Activated CD4-positive, CD25-positive, alpha-beta regulatory T cell (primary cell): ENCODE data around the gene CYSLTR2.
"Not testable (repeated sequence)": the region's sequence is repeated elsewhere in the genome, so short reads cannot be mapped to it uniquely, and the experiment has no call there.

Experiments used
- DNase-seq, 4 experiments: peaks; one replicate each; lab custom pipeline; 2025; lab: John Stamatoyannopoulos, UW

Gene CYSLTR2

DNA sequence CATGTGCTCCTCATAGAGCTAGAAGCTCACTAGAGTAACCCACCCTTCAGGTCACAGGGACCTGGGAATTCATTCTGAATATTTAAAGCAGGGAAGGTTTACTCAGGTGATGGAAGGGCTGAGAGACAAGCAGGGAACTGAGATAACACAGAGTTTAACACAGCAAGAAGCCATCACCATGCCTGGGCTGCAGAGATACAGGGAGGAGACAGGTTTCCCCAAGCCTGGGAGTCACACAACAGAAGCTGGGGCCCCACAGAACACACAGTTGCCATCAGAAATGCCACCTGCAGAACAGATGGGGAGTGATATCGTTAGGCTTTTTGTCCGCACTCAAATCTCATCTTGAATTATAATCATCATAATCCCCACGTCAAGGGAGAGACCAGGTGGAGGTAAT lies 7.9 kb upstream of the CYSLTR2 start:
- DNase-seq = no peak

DNA sequence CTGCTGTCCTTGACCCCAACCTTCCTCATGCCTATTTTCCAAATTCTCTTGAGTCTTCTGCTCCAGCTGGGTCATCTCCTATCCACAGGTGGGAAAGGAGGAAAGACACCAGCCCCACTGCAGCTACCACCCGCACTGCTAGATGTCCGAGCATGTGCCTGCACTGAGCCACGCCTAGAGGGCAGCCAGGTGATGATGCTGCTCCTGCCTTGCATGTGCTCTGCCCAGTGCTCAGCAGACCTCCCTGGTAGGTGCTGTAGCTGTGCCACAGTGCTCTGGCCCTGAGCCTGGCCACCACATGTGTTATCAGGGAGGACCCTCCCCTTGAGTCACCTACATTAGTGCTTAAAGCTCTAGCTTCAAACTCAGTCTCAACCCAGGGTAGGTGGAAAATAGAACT lies 6.9 kb upstream of the CYSLTR2 start:
- no peak for DNase-seq

DNA sequence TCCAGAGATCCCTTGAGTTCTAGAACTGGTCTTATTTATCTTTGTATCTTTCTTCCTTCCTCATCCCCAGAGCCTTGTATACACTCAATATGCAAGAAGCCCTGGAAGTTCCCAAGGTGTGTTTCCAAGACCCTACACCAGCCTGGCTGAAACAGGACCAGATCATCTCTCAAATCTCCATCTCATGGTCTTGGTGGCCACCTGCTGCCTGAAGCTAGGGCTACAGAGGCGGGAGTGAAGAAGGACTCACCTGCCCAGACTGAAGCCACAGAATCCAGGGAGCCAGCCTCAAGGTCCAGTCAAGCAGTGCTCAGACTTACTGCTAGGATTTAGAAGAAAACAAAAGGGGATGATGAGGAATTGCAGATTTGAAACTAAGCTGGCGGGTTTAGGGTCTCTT lies 6.1 kb upstream of the CYSLTR2 start:
- no peak for DNase-seq

DNA sequence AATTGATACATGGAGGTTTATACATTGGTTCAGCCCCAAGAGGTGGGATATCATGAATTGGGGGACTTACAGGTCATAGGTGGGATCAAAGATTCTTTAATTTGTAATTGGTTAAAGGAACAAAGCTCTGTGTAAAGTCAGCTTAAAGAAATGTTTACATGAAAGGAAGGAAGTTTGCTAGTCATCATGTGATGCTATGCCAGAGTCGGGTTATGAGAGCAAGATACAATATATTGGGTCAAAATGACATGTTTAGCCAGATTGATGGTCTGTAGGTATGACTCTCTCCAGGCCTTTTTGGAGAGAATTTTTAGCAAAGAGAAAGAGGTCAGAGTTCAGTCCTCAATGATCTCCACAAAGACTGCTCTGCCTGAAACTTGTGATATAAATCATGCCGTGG lies 5.3 kb upstream of the CYSLTR2 start:
- DNase-seq = no peak

DNA sequence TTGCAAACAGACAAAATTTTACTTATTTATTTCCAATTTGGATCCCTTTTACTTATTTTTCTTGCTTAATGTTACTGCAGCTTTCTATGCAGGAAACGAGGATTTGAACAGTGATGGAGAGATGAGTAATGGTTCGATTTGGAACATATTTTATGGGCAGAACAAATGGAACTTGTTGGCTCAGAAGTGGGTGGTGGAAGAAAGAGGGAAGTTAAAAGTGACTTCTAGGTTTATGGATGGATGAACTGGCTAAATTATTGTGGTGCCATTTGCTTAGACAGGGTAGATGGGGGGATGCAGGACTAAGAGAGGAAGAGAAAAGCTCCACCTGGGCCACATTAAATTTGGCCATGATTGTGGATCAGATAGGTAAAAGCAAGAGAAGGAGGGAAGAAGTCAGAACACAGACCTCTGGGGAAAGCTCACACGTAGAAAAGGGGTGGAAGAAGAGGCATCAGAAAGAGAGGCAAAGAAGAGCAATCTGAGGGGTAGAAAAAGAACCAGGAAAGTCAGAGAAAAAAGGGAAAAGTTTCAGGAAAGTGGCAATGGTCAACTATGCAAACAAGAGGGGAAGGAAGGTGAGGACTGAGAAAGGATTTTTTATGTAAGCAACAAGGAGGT lies 768 bp upstream of the CYSLTR2 start:
- no peak for DNase-seq

DNA sequence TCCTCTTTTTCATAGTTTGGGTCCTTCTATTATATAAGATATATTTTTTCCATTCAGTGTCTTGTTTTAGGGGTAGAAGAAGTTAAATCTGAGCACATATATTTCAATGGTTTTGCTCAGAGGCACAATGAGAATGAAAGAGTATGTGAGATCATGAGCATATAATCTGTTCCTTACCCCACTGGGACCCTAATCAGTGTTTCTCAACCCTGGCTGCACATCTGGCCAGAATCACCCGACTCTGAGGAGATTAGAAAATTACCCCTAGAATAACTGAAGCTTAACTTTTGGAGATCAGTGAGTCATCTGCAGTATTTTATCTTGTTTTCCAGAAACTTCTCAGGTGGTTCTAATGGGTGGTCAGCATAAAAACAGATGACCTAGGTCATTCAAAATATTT lies 782 bp downstream of the CYSLTR2 start:
- DNase-seq = no peak

DNA sequence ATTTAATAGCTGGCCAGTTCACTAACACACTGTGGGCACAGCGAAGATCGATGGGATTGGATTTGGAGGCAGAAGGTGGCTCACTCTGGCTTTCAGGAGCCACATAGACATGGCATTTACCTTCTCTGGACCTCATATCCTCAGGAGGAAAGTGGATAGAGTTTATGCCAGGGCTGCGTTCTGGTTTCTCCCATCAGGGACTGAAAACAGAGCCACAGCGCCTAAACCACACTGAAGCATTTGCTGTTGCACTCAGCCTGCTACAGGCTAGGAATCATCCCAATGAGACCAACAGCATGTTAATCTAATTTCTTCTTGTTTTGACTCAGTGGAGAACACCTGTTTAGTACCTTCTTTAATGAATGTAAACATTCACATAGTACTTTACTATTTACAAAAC lies 1.6 kb downstream of the CYSLTR2 start:
- no peak for DNase-seq

DNA sequence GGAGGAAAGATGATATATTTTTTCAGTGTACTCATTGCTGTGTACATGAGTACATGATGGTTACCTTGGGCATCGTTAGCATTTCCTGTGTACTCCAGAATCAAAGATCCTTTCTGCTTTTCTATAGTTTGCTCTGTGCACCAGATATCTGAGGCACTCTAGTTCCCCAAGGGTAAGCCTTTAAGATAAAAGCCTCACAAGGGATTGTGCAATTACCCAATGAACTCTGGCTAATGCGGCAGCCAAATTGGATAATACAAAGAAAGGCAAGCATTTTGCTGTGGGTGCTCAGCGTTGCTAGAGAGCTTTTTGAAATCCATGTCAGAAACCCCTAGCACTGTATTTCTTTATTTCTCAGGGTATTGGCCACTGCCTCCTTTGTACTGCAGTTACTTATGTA lies 2.9 kb downstream of the CYSLTR2 start:
- DNase-seq = no peak

DNA sequence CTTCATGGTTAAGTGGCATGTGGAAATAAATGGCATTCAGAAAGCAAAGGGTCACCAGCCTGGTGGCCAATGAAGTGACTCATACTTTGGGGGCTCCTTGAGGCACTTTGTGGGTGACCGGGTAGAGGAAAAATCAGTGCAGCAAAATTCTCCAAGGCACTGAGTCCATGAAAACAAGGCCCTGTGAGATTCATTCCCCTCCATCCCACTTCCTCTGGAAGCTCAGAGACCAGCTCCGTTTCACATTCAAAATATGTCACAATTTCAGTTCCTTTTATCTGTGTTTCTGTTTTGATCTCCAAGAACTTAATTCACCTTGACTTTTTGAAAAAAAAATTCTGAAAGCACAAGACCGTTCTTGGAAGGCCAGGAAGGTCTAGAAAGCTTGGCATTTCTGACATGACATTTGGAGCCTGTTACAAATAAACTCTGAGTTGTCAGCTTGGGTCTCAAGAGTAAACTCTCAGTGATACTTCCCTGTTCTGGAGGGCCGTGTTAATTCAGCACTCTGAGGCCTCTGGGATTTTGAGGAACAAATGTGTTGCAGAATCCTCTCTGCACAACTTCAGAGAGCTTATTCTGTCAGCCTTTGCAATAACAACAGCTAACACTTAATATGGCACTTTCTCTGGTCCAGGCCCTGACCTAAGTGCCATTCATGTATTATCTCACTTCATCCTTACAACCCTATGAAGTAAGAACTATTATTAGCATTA lies 6.8 kb downstream of the CYSLTR2 start:
- no peak for DNase-seq

DNA sequence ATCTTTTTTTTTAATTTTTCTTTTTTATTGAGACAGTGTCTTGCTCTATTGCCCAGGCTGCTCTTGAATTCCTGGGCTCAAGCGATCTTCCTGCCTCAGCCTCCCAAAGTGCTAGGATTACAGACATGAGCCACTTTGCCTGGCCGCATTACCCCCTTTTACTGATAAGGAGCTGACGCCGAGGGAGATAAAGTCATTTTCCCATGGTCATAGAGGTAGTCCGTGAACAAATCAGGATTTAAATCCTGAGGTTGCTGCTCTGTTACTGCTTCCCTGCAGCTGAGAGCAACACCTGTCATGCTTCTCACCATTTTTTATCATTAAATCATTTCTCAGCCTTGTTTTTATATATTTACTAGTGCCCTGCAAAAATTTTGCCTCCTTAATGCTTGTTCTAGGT lies 7.4 kb downstream of the CYSLTR2 start:
- no peak for DNase-seq

DNA sequence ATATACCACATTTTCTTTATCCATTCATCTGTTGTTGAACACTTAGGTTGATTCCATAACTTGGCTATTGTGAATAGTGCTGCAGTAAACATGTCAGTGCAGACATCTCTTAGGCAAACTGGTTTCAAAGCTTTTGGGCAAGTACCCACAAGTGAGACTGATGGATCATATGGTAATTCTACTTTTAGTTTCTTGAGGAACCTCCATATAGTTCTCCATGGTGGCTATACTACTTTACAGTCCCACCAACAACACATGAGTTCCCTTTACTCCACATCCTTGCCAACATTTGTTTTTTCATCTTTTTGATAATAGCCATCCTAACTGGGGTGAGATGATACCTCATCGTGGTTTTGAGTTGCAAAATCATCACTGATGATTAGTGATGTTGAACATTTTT lies 8.5 kb downstream of the CYSLTR2 start:
- no peak for DNase-seq

DNA sequence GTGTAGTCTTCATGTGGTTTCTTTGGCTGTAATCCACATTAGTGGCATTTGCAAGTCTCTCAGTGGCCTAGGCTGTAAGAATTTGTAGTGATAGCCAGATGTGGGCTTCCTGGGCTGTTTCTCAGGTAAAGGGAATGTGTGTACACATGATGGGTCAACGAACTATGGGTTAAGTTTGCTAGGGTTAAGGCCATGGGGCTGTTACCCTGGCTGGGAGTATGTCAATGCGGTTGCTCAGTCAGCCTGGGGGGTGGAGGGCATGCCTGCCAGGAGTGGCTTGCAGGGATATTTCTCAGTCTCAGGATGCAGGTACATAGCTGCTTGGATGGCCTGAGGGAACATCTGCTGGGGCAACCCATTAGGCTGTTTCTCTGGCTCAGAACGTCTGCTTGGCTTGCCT lies 13.4 kb downstream of the CYSLTR2 start:
- no peak for DNase-seq

DNA sequence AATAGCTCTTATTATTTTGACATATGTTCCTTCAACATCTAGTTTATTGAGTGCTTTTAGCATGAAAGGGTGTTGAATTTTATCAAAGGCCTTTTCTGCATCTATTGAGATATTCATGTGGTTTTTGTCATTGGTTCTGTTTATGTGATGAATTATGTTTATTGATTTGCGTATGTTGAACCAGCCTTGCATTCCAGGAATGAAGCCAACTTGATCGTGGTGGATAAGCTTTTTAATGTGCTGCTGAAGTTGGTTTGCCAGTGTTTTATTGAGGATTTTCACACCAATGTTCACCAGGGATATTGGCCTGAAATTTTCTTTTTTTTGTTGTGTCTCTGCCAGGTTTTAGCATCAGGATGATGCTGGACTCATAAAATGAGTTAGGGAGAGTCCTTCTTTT lies 17.7 kb downstream of the CYSLTR2 start:
- DNase-seq = not testable (repeated sequence)

DNA sequence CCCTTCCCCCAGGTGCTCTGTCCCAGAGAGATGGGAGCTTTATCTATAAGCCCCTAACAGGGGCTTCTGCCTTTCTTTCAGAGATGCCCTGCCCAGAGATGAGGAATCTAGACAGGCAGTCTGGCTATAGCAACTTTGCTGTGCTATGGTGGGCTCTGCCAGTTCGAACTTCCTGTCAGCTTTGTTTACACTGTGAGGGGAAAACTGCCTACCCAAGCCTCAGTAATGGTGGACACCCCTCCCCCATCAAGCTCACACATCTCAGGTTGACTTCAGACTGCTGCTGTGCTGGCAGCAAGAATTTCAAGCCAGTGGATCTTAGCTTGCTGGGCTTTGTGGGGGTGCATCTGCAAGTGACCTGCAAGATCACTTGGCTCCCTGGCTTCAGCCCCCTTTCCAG lies 21.5 kb downstream of the CYSLTR2 start:
- DNase-seq = no peak

DNA sequence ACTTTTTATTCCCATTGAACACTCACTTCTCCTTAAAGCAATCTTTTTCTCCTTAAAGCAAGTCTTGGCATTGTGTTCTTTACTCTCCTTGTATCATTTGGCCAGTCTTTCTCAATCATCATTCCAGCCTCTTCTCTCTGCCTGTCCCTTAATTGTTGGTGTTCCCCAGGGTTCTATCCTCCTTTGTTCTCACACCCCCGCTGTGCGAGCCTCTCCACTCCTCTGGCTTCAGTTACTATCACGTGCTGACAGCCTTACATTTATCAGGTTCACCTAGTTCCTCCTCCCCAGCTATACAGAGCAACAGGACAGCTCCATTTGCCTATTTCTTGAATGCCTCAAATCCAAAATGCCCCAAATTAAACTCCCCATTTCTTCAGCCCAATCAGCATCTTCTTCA lies 24.6 kb downstream of the CYSLTR2 start:
- no peak for DNase-seq

DNA sequence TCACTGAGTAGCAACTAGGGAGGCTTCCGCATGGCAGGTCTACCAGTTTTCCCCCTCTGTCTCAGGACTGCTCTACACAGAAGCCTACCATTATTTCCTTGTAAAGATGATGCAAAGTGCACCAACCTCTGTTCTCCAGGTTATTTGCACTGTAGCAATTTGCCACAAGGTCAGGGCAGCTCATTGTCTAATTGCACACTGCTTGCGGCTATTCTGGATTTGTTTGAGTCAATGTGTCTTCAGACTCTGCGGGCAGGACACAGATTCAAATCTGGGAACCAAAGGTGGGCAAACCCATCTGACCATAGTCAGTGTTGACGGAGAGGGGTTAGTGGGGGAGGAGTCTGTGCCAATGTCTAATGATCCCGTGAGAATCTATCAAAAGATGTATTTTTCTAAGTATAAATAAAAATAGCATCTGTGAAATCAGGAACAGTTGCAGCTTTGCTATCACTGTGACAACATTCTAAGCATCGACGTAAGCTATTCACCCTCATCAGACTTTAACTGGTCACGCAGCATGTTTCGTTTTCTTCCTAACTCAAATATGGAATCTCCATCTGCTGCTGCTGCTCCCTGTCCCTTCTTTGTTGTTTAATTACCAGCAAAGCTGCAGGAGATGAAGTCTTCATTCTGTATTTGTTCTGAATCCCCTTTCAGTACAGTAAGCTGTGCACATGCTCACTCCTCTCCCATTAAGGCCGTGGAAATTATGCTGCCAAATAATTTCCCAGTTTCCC lies 26.4 kb downstream of the CYSLTR2 start:
- no peak for DNase-seq

DNA sequence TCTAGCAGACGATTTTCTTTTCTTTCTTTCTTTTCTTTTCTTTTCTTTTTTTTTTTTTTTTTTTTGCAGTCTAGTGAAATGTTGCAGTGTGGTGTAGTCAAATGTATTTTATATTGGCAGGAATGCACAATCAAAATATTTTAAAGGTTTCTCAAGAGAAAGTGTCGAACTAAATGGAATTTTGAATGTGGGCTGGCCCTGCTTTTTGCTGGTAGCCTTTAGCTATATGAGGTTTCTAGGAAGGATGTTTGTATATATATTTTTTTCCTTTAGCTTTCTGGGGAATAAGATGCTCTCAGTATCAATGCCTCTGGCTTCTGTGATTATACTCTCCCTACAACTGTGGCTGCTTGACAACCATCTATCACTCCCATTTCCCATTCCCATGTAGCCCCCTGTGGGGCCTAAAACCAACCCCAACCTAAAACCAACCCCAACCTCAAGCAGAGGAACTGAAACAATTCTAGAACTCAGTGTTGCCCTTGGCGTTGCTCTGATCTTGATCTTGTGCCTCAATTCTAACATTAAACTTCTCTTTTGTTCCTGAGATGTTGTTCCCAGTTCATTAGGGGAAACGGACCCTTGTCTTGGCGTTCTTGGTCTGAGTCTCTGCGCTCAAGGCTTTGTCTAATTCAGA lies 27.1 kb downstream of the CYSLTR2 start:
- no peak for DNase-seq

DNA sequence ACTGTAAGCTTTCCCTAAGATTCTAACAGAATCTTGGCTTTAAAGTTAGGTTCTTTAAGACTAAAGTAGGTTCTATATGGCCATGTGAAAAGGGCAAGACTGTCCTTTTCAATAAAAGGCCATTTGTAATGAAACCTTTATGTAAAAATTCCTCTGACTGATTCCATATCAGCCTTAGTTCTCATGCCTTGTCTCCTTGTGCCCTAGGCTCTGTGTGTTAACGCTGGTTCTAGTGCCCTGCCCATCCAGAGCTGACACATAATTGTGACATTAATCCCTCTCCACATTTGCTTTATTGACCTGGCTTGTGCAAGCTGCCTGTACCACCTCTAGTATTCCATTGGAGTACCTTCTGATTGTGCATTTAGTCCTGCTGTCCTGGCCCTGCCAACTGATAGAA lies 28.2 kb downstream of the CYSLTR2 start:
- DNase-seq = no peak

DNA sequence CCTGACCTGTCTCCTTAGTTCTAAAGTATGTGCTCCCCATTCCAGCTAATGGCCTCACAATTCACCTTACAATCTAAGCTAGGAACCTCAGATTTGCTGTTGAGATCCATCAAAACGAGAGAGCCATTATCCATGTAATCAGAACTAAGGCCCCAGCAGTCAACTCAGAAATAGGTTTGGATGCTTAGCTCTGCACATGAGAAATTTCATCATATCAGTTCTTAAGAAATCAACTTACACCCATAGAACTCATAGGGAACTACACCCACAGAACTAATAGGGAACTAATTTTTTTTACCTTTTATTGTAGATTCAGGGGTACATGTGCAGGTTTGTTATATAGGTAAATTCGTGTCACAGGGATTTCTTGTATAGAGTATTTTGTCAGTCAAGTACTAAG lies 28.7 kb downstream of the CYSLTR2 start:
- no peak for DNase-seq

DNA sequence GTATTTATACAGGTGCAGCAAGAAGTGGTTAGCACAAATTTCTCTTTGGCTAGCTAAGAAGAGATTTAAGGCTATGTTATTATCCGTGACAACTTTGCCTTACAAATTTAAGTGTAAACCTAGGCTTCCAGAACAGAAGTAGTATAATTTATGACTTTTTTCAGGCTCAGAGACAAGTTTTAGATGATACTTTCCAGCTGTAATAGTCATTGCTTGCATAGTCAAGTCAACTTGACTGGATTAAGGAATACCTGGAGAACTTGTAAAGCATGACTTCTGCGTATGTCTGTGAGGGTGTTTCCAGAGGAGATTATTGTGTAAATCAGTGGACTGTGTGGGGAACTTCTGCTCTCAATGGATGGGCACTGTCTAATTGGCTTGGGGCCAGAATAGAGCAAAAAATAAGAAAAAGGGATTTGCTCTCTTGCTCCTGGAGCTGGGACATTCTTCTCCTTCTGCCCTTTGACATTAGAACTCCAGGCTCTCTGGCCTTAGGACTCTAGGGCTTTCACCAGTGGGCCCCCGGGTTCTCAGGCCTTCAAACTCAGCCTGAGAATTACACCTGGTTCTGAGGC lies 33.0 kb downstream of the CYSLTR2 start:
- DNase-seq = no peak

DNA sequence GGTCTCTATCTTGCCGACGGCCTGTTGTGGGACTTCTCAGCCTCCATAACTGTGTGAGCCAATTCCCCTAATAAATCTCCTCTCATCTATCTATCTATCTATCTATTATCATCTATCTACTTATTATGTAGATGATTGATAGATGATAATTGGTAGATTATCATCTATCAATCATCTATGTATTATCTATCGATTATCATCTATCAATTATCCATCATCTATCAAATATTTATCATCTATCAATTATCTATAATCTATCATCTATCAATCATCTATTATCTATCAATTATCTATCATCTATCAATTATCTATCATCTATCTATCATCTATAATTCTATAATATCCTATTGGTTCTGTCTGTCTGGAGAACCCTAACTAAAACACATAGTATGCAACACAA lies 33.5 kb downstream of the CYSLTR2 start:
- no peak for DNase-seq

DNA sequence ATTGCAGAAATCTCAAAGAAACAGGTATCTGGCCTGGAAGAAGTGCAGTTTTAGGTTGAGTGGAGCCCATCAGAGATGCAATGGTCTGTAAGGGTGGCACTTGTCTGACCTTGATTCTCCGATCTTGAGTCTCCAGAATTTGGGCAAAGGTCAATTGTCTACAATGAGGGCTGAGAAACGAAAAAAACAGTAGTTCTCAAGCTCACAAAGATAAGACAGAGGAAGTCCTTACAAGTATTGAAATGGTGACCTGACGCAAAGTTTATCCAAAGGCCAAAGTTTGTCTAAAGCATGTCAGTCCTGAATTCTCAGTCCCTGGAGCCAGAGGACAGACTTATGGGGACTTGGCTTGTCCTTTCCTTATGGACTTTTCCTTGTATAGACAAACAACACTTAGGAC lies 40.3 kb downstream of the CYSLTR2 start:
- no peak for DNase-seq

DNA sequence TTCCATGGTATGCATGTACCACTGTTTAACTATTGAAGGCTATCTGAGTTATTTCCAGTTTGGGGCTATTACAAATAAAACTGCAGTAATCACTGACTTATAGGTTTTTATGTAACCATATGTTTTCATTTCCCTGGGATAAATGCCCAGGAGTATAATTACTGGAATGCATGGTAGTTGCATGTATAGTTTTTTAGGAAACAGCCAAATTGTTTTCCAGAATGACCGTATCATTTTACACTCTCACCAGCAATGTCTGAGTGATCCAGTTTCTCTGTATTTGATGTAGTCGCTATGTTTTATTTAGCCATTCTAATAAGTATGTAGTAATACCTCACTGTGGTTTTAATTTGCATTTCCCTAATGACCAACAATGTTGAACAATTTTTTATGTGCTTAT lies 42.0 kb downstream of the CYSLTR2 start:
- no peak for DNase-seq
